Activated naive CD8-positive, alpha-beta T cell treated with anti-CD3 and anti-CD28 coated beads, Interleukin-2, amount 10 ng/mL, durations not matched to agents 7 days and 5 days (primary cell): ENCODE results near the gene SULT2B1. TPM values are rescaled to one million over a fixed set of nuclear protein-coding genes. Genes with fewer than 3 reads are reported as not detected.

Experiments
- ATAC-seq: fragments of 150-1000 bp; cut with Tn5 transposase; one replicate; pipeline ENCODE4 v1.10.0; 2021; ENCODE audit warnings: low read depth, moderate library complexity
- POLR2A ChIA-PET: fragments of 350-600 bp; sonication (Branson Sonifier 250); formaldehyde crosslinking; loops from one replicate; lab custom pipeline; 2021; ENCODE audit warnings: antibody characterized with exemption; lab: Charles Lee
- DNase-seq: peaks from one replicate; pipeline ENCODE4 v3.0.0; 2021
- H3K27ac Mint-ChIP-seq: one replicate; pipeline ENCODE4 v1.8.0; 2022; ENCODE audit warnings: mild to moderate bottlenecking, mixed read lengths
- H3K27me3 Mint-ChIP-seq: one replicate; pipeline ENCODE4 v1.8.0; 2022; ENCODE audit warnings: mild to moderate bottlenecking, moderate library complexity, mixed read lengths
- H3K36me3 Mint-ChIP-seq: one replicate; pipeline ENCODE4 v1.8.0; 2021; ENCODE audit warnings: mild to moderate bottlenecking, mixed read lengths
- H3K4me1 Mint-ChIP-seq: one replicate; pipeline ENCODE4 v1.8.0; 2021; ENCODE audit warnings: mixed read lengths
- H3K4me3 Mint-ChIP-seq: one replicate; pipeline ENCODE4 v1.8.0; 2022; ENCODE audit warnings: mild to moderate bottlenecking, moderate library complexity, mixed read lengths
- H3K9me3 Mint-ChIP-seq: one replicate; pipeline ENCODE4 v1.8.0; 2021; ENCODE audit warnings: mixed read lengths
- total RNA-seq, 2 experiments: library from RNA; stranded (reverse); gene quantifications; one replicate each; pipeline ENCODE4 v1.2.3, GENCODE V29; 2021

The SULT2B1 gene
- total RNA-seq, 2 experiments from 2014 or later = not detected

GRCh38 chr19:48539503-48540096, 12.4 kb upstream of the SULT2B1 start:
- H3K27me3 Mint-ChIP-seq = no peaks in the 10 kb centered on the region
- no peak overlapping the region for H3K4me3 Mint-ChIP-seq
- no peaks in the 10 kb centered on the region for H3K36me3 Mint-ChIP-seq
- no peak for DNase-seq
- no peak overlapping the region for H3K27ac Mint-ChIP-seq
- POLR2A ChIA-PET = no interaction called here
- H3K9me3 Mint-ChIP-seq = no peaks in the 10 kb centered on the region
- ATAC-seq = no peak
- H3K4me1 Mint-ChIP-seq = peaks cover 4% of the 10 kb centered on the region

DNA sequence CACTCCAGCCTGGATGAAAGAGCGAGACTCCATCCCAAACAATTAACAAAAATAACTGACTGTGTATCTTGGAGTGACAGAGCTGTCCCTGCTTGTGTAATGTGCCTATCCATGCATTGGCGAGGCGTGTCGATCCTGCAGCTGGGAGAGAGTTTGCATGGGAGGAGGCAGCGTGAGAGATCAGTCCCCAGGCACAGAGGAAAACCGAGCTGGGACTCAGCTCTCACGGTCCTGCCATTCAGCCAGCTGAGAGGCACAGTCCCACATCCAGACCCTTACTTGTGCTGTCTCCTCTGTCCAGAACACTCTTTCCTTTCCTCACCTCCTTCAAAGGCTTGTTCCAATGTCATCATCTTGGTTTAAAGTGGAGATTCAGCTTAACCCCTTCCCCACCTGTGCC, 11.9 kb upstream of the SULT2B1 start:
- H3K4me3 Mint-ChIP-seq = no peak overlapping the region
- H3K27ac Mint-ChIP-seq = no peak overlapping the region
- H3K9me3 Mint-ChIP-seq = no peaks in the 10 kb centered on the region
- POLR2A ChIA-PET = no interaction called here
- no peaks in the 10 kb centered on the region for H3K36me3 Mint-ChIP-seq
- DNase-seq = no peak
- ATAC-seq = no peak
- H3K27me3 Mint-ChIP-seq = no peaks in the 10 kb centered on the region
- peaks cover 4% of the 10 kb centered on the region for H3K4me1 Mint-ChIP-seq

DNA sequence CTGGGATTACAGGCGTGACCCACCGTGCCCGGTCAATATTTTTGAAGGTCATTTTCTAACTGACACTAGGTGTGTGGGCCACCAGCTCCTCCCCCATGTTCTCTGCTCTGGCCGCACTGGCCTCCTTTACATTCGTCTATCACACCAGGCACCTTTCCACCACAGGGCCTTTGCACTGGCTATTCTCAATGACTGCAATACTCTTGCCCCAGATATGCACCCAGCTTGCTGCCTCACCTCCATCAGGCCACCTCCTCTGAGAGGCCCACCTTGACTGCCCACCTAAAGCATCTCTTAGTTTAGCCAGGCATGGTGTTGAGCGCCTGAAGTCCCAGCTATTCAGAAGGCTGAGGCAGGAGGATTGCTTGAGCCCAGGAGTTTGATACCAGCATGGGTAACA, 10.2 kb upstream of the SULT2B1 start:
- Mint-ChIP-seq H3K36me3 (no peaks in the 10 kb centered on the region), H3K27me3 (no peaks in the 10 kb centered on the region), H3K9me3 (no peaks in the 10 kb centered on the region), H3K27ac (no peak overlapping the region), H3K4me1 (peaks cover 4% of the 10 kb centered on the region), H3K4me3 (no peak overlapping the region)
- ATAC-seq = no peak
- no peak for DNase-seq
- POLR2A ChIA-PET = no interaction called here

DNA sequence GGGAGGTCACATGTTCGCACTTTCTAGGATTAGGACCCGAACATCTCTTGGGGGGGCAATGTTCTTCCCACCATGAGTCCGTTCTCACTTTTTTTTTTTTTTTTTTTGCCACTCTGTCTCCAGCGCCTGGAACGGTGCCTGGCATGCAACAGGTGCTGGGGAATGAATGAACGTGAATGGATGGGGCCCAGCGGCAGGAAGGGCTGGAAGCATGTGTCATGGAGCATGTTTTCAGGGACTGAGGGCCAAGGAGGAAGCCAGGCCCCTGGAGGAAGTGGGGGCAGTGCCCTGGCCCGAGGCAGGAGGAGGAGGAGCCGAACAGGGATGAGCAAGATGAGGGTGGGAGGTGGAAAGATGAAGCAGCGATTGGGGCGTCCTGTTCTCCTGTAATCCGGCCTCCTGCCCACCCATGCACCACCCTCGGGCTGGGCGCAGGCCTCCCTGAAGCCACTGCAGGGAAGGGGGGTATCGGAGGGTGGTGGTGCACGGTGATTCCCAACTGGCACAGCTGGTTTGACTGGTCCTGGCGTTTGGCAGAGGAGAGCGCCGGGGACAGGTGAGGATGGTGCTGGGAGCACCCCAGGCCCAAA, 8.8 kb upstream of the SULT2B1 start:
- Mint-ChIP-seq H3K27me3 (no peaks in the 10 kb centered on the region), H3K4me1 (peaks cover 4% of the 10 kb centered on the region), H3K9me3 (no peaks in the 10 kb centered on the region), H3K36me3 (no peaks in the 10 kb centered on the region), H3K4me3 (no peak overlapping the region), H3K27ac (no peak overlapping the region)
- POLR2A ChIA-PET = no interaction called here
- ATAC-seq = no peak
- no peak for DNase-seq

DNA sequence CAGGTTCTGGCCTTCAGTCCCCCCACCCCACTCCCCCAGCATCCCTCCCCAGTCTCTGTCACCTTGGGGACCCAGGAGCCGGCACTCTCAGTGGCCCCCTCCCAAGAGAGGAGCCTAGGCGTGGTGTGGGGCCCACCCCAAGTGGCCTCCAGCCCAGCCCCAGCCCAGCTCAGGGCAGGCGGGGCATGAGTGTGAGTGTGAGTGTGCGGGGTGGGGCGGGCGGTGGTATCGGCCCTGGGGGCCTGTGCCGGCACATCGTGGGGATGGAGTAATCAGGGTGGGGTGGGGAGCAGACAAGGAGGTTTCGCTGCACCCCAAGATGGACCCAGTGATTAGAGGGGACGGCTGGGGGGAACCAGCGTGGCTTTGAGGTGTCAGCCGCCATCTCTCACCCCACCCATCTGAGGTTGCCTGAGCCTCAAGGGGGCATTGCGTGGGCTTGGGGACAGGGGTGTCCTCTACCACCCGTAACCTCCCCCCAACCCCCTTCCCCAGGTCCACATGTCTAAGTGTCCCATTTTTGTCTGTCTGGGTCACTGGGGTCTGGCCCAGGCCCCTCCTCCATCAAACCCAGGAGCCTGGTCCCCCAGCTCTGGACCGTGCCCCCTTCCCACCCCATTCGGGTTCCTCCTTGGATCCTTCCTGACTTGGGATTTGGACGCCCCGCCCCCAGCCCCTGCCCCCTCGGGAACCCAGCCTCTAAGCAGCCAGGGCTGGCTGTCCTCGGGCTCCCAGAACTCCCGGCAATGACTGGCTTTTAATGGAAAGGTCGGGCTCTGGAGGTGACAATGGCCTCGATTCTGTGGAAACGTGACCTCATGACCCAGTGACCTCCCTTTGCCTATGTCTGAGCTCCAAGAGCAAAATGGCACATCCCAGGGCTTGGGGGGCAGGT, 6.9 kb upstream of the SULT2B1 start:
- POLR2A ChIA-PET = no interaction called here
- Mint-ChIP-seq H3K4me3 (no peak overlapping the region), H3K36me3 (no peaks in the 10 kb centered on the region), H3K27me3 (no peaks in the 10 kb centered on the region), H3K27ac (no peak overlapping the region), H3K4me1 (peaks cover 4% of the 10 kb centered on the region), H3K9me3 (no peaks in the 10 kb centered on the region)
- DNase-seq (no peak), ATAC-seq (no peak)

DNA sequence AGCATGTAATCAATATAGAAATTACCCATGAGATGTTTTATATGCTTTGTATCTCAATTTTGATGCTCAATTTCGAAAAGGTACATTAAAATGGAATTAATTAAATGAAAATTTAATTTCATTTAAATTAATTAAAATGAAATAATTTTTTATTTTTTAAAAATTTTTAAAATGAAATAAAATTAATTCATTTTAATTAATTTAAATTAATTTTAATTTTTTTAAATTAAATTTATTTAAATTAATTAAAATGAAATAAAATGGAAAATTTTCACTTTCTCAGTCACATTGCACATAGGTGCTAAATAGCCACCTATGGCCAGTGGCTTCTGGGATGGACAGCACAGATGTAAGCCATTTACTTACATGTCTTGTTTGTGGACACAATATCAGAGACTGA, 4.2 kb upstream of the SULT2B1 start:
- H3K27me3 Mint-ChIP-seq = no peaks in the 10 kb centered on the region
- H3K9me3 Mint-ChIP-seq = no peaks in the 10 kb centered on the region
- peaks cover 4% of the 10 kb centered on the region for H3K4me1 Mint-ChIP-seq
- ATAC-seq (no peak), DNase-seq (no peak)
- POLR2A ChIA-PET = interaction anchor here (0.6 kb wide), 1 partner anchor 57 kb away, joined by 3 read pairs; no protein-coding TSS in a partner anchor
- H3K4me3 Mint-ChIP-seq = no peak overlapping the region
- no peak overlapping the region for H3K27ac Mint-ChIP-seq
- no peaks in the 10 kb centered on the region for H3K36me3 Mint-ChIP-seq

DNA sequence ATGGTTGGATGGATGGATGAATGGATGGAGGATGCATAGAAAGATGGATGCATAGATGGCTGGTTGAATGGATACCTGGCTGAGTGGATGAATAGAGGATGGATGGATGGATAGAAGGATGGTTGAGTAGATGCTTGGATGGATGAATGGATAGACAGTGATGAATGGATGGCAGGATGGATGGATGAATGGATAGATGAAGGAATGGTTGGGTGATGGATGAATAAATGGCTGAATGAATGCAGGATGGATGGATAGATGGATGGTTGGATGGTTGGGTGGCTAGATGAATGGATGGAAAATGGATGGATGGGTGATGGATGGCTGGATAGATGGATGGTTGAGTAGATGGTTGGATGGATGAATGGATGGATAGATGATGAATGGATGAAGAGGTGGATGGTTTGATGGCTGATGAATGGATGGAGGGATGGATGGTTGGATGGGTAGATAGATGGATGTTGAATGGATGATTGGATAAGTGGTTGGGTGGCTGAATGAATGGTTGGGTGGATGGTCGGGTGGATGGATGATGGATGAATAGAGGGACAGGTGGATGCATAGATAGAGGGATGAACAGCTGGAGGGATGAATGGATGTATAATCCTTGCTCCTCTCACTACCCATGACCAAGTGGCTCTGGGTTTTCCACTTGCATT, 3.6 kb upstream of the SULT2B1 start:
- Mint-ChIP-seq H3K36me3 (no peaks in the 10 kb centered on the region), H3K4me1 (peaks cover under 1% of the 10 kb centered on the region), H3K4me3 (no peak overlapping the region), H3K27me3 (no peaks in the 10 kb centered on the region), H3K27ac (no peak overlapping the region), H3K9me3 (no peaks in the 10 kb centered on the region)
- POLR2A ChIA-PET = no interaction called here
- no peak for ATAC-seq
- DNase-seq = no peak

GRCh38 chr19:48549380-48549779, 2.6 kb upstream of the SULT2B1 start:
- Mint-ChIP-seq H3K27ac (no peak overlapping the region), H3K4me3 (no peak overlapping the region), H3K27me3 (no peaks in the 10 kb centered on the region), H3K4me1 (no peaks in the 10 kb centered on the region), H3K9me3 (no peaks in the 10 kb centered on the region), H3K36me3 (no peaks in the 10 kb centered on the region)
- no peak for DNase-seq
- POLR2A ChIA-PET = no interaction called here
- no peak for ATAC-seq

GRCh38 chr19:48552406-48553322, 692 bp downstream of the SULT2B1 start:
- ATAC-seq = no peak
- POLR2A ChIA-PET = no interaction called here
- H3K36me3 Mint-ChIP-seq = no peaks in the 10 kb centered on the region

GRCh38 chr19:48553676-48554384, 1.9 kb downstream of the SULT2B1 start:
- no peaks in the 10 kb centered on the region for H3K36me3 Mint-ChIP-seq
- peaks cover 13% of the 10 kb centered on the region for H3K27me3 Mint-ChIP-seq
- DNase-seq (no peak), ATAC-seq (no peak)
- peaks cover 3% of the 10 kb centered on the region for H3K4me1 Mint-ChIP-seq
- no peak overlapping the region for H3K27ac Mint-ChIP-seq
- POLR2A ChIA-PET = no interaction called here
- H3K9me3 Mint-ChIP-seq = no peaks in the 10 kb centered on the region
- no peak overlapping the region for H3K4me3 Mint-ChIP-seq

More at GRCh38 chr19:48552406-48553322, 692 bp downstream of the SULT2B1 start:
- Mint-ChIP-seq H3K4me1 (no peaks in the 10 kb centered on the region), H3K27me3 (peaks cover 9% of the 10 kb centered on the region), H3K4me3 (no peak overlapping the region), H3K27ac (no peak overlapping the region), H3K9me3 (no peaks in the 10 kb centered on the region)
- no peak for DNase-seq

GRCh38 chr19:48554385-48555091, 2.6 kb downstream of the SULT2B1 start:
- H3K27me3 Mint-ChIP-seq = peaks cover 13% of the 10 kb centered on the region
- no peak overlapping the region for H3K27ac Mint-ChIP-seq
- H3K4me3 Mint-ChIP-seq = no peak overlapping the region
- DNase-seq = no peak
- POLR2A ChIA-PET = no interaction called here
- no peaks in the 10 kb centered on the region for H3K36me3 Mint-ChIP-seq
- no peak for ATAC-seq
- H3K9me3 Mint-ChIP-seq = no peaks in the 10 kb centered on the region
- H3K4me1 Mint-ChIP-seq = peaks cover 3% of the 10 kb centered on the region

DNA sequence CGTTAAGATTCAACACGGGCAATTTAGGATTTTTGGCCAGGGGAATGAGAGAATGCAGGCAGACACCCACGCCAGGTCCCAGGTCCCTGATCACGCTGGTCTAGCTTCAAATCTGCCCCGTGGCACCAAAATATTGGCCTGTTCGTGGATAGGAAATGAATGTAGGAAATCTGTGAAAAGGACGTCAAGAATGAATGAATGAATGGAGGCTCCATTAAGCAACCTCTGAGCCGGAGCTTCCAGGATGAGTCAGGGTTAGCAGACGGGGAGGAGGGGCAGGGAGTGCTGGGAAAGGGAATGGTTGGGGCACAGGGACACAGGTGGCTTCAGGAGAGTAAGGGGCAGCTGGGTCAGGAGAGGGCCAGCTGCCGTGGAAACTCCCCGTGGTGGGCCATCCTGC, 4.2 kb downstream of the SULT2B1 start:
- no peaks in the 10 kb centered on the region for H3K36me3 Mint-ChIP-seq
- H3K27me3 Mint-ChIP-seq = peaks cover 13% of the 10 kb centered on the region
- POLR2A ChIA-PET = no interaction called here
- no peak overlapping the region for H3K4me3 Mint-ChIP-seq
- H3K9me3 Mint-ChIP-seq = no peaks in the 10 kb centered on the region
- DNase-seq (no peak), ATAC-seq (no peak)
- H3K4me1 Mint-ChIP-seq = peaks cover 3% of the 10 kb centered on the region
- no peak overlapping the region for H3K27ac Mint-ChIP-seq
